H4 (cell line): Measurements from ENCODE around the gene FITM1. TPM values are rescaled to one million over a fixed set of nuclear protein-coding genes. Genes with fewer than 3 reads are reported as not detected.
A peak's percentile ranks its signal among the peaks of the same experiment; 100 is the strongest.
"Not testable (repeated sequence)": the region's sequence is repeated elsewhere in the genome, so short reads cannot be mapped to it uniquely, and the experiment has no call there.

ENCODE experiments used
- DNase-seq: peaks from one replicate; pipeline ENCODE4 v3.0.0-alpha.2; 2015; ENCODE audit warnings: low spot score
- total RNA-seq: library from RNA; depleted of rRNA; stranded (reverse); fragments of >200 nt; shearing (Covaris generic); gene quantifications from 2 replicates; pipeline ENCODE4 v1.2.3, GENCODE V29; 2014

Gene FITM1
- total RNA-seq, 1 experiment from 2014 or later = not detected

- no peak for DNase-seq
Observed at GRCh38 chr14:24098229-24098926, 32.1 kb upstream of the FITM1 start.

- no peak for DNase-seq
Observed at GRCh38 chr14:24098927-24099813, 31.3 kb upstream of the FITM1 start.

GRCh38 chr14:24100197-24100981 is 30.1 kb upstream of the FITM1 start:
- DNase-seq = no peak

GRCh38 chr14:24100982-24101494 is 29.4 kb upstream of the FITM1 start:
- no peak for DNase-seq

- no peak for DNase-seq
Observed at GRCh38 chr14:24102357-24103048, 28.0 kb upstream of the FITM1 start.

GRCh38 chr14:24103451-24103850 is 27.0 kb upstream of the FITM1 start:
- DNase-seq = no peak

- DNase-seq = not testable (repeated sequence)
Observed at GRCh38 chr14:24105609-24106239, 24.7 kb upstream of the FITM1 start.

GRCh38 chr14:24106672-24107271 is 23.7 kb upstream of the FITM1 start:
- DNase-seq = no peak

GRCh38 chr14:24108336-24108874 is 22.1 kb upstream of the FITM1 start:
- DNase-seq = no peak

- no peak for DNase-seq
Observed at GRCh38 chr14:24110060-24110459, 20.4 kb upstream of the FITM1 start.

- DNase-seq = no peak
Observed at GRCh38 chr14:24110523-24110922, 19.9 kb upstream of the FITM1 start.

- no peak for DNase-seq
Observed at GRCh38 chr14:24113379-24113800, 17.1 kb upstream of the FITM1 start.

- peak; percentile 86 for DNase-seq
Observed at GRCh38 chr14:24113801-24114531, 16.5 kb upstream of the FITM1 start.

- DNase-seq = peak; percentile 100
Observed at GRCh38 chr14:24114532-24115421, 15.7 kb upstream of the FITM1 start, which contains the start of the genes DCAF11 and NRL. TSS of gene DCAF11 (plus strand) at chr14:24114777. CDS start at chr14:24115595, 818 bp downstream. TSS of gene NRL (minus strand) at chr14:24114949. CDS start at chr14:24082848, 32,101 bp downstream.

- no peak for DNase-seq
Observed at GRCh38 chr14:24115422-24116127, 14.9 kb upstream of the FITM1 start.

GRCh38 chr14:24116128-24116814 is 14.2 kb upstream of the FITM1 start:
- no peak for DNase-seq

- no peak for DNase-seq
Observed at GRCh38 chr14:24117179-24117578, 13.3 kb upstream of the FITM1 start.
